Measurements from ENCODE around the gene FAM3C. TPM values are rescaled to one million over a fixed set of nuclear protein-coding genes. Genes with fewer than 3 reads are reported as not detected.
"Not testable (repeated sequence)": the region's sequence is repeated elsewhere in the genome, so short reads cannot be mapped to it uniquely, and the experiment has no call there.

The FAM3C gene
- total and polyA plus RNA-seq, 11 donors: 20.6 to 97.2 (median 45.3) TPM

DNA sequence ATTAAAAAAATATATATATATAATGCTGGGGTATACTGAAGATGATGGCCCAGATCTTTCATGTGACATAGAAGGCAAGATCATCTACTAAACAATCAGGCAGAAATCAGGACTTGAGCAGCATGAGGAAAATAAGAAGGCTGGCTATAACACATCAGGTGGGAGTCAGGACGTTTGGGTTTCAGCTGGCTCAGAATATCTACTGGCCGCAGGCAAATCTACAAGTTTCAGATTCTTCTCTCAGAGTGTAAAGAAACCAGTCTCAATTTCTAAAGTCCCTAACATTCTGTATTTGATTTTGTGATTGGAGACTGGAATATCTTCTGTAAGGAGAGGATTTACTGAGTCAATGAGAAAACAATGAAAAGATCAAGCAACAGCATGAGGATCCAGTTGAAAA lies 37.7 kb upstream of the FAM3C start:
- 82 to 90% (median 86%) methylated on average over 2 of the region's 2 CpGs for WGBS, 4 donors
- no peaks in the 10 kb centered on the region for H3K36me3 ChIP-seq
- H3K4me3 ChIP-seq: no peak overlapping the region
- TF ChIP-seq POLR2A (IDR thresholded peaks at IDR 0.05): no peak
- TF ChIP-seq, protein P1, sequence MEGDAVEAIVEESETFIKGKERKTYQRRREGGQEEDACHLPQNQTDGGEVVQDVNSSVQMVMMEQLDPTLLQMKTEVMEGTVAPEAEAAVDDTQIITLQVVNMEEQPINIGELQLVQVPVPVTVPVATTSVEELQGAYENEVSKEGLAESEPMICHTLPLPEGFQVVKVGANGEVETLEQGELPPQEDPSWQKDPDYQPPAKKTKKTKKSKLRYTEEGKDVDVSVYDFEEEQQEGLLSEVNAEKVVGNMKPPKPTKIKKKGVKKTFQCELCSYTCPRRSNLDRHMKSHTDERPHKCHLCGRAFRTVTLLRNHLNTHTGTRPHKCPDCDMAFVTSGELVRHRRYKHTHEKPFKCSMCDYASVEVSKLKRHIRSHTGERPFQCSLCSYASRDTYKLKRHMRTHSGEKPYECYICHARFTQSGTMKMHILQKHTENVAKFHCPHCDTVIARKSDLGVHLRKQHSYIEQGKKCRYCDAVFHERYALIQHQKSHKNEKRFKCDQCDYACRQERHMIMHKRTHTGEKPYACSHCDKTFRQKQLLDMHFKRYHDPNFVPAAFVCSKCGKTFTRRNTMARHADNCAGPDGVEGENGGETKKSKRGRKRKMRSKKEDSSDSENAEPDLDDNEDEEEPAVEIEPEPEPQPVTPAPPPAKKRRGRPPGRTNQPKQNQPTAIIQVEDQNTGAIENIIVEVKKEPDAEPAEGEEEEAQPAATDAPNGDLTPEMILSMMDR (IDR thresholded peaks at IDR 0.05): no peak
- DNase-seq (no peak), ATAC-seq (no peak)
- H3K9me3 ChIP-seq: no peaks in the 10 kb centered on the region
- H3K27me3 ChIP-seq: no peaks in the 10 kb centered on the region
- H3K4me1 ChIP-seq: peaks cover 0 to 14% (median 10%) of the 10 kb centered on the region in 12 donors
- H3K27ac ChIP-seq: no peak overlapping the region
- intact Hi-C loops (cut with DNase I): no loop called here

GRCh38 chr7:121432486-121432885 lies 36.4 kb upstream of the FAM3C start:
- H3K27ac ChIP-seq; H3K27me3 ChIP-seq; H3K36me3 ChIP-seq; DNase-seq; ATAC-seq; H3K4me3 ChIP-seq; H3K4me1 ChIP-seq; intact Hi-C loops (cut with DNase I); H3K9me3 ChIP-seq: not testable (repeated sequence)
- 91 to 94% (median 93%) methylated on average over 4 of the region's 4 CpGs for WGBS, 4 donors

DNA sequence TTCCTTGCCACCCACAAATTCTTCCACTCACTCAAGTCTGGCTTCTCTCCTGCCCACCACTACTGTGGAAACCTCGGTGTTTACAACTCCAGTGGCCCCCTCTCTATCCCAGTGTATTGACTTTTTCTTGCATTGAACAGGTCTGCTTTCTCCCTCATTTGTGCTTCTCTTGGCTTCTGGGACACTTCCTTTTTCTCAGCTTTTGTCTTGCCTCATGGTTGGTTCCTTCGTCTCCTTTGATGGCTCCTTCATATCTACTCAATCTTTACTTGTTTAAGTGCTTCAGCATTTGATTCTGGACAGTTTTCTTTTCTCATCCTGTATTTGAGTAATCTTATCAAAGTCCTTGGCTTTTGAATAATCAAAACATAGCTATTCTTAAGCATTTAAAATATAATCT lies 35.9 kb upstream of the FAM3C start:
- no peaks in the 10 kb centered on the region for H3K9me3 ChIP-seq
- H3K36me3 ChIP-seq: no peaks in the 10 kb centered on the region
- H3K4me3 ChIP-seq: no peak overlapping the region
- ATAC-seq (no peak), DNase-seq (no peak)
- no peak overlapping the region for H3K27ac ChIP-seq
- intact Hi-C loops (cut with DNase I): no loop called here
- TF ChIP-seq, protein P1 (IDR thresholded peaks at IDR 0.05): no peak
- no peaks in the 10 kb centered on the region for H3K4me1 ChIP-seq
- no peaks in the 10 kb centered on the region for H3K27me3 ChIP-seq
- 95 to 97% (median 96%) methylated on average over 2 of the region's 2 CpGs for WGBS, 4 donors

DNA sequence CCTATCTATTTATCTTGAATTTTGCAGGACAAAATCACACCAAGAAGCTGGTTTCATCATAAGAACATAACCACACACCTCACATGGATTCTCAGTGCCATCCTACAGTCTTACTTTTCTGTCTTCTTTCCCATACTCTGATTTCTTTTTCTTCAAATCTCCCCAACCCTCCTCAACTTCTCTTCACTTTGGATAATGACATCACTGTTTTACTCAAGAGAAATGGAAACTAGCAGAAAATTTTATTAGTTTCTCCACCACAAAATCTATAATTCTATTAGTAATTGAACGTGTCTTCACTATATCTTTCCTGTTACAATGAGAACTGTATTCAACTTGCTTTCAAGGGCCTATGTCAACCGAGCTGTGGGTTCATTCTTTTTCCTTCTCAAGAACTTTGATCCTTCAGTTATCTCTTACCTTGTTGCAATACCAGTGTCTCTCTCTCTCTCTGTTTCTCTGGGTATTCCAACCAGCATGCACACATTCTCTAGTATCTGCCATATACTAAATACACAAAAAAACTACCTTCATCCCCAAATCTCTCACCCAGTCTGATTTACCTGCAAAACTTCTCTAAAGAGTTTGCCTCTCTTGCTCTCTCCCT lies 35.4 kb upstream of the FAM3C start:
- TF ChIP-seq, protein P1 (IDR thresholded peaks at IDR 0.05): no peak
- no peak for TF ChIP-seq POLR2A (IDR thresholded peaks at IDR 0.05)
- Histone ChIP-seq H3K9me3 (no peaks in the 10 kb centered on the region), H3K4me1 (no peaks in the 10 kb centered on the region), H3K4me3 (no peak overlapping the region), H3K36me3 (no peaks in the 10 kb centered on the region), H3K27ac (no peak overlapping the region), H3K27me3 (no peaks in the 10 kb centered on the region)
- DNase-seq (no peak), ATAC-seq (no peak)
- WGBS, 4 donors: 93 to 94% (median 94%) methylated on average over 2 of the region's 2 CpGs
- intact Hi-C loops (cut with DNase I): no loop called here

DNA sequence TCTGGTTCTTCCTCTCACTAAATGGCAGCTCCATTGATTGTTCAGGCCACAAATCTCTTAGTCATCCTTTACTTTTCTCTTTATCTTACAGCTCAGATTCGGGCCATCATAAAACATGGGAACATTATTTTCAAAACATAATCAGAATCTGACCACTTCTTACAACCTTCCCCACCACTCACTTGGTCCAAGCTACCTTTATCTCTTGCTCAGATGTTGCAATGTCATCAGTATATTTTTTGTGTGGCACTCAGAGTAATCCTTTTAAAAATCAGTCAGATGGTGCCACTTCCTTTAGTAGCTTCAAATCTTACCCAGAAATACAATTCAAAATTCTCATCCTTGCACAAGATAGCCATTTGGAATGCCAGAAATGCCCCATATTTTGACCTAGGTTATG lies 34.5 kb upstream of the FAM3C start:
- ATAC-seq: no peak
- no peak for DNase-seq
- 87 to 94% (median 91%) methylated on average over 1 of the region's 1 CpG for WGBS, 4 donors

More for the DNA sequence above, 34.5 kb upstream of the FAM3C start:
- Histone ChIP-seq H3K27ac (no peak overlapping the region), H3K4me3 (no peak overlapping the region), H3K4me1 (no peaks in the 10 kb centered on the region), H3K27me3 (no peaks in the 10 kb centered on the region), H3K9me3 (no peaks in the 10 kb centered on the region), H3K36me3 (no peaks in the 10 kb centered on the region)
- intact Hi-C loops (cut with DNase I): no loop called here
- TF ChIP-seq, protein P1 (IDR thresholded peaks at IDR 0.05): no peak
- no peak for TF ChIP-seq POLR2A (IDR thresholded peaks at IDR 0.05)

All from heart left ventricle (tissue), 16 donors.